Measurements from ENCODE around the gene GPR34. TPM values are rescaled to one million over a fixed set of nuclear protein-coding genes. Genes with fewer than 3 reads are reported as not detected.

GPR34 gene
- total RNA-seq, 4 donors from 2014 or later = 16.2 to 66.3 (median 55.6) TPM

DNA sequence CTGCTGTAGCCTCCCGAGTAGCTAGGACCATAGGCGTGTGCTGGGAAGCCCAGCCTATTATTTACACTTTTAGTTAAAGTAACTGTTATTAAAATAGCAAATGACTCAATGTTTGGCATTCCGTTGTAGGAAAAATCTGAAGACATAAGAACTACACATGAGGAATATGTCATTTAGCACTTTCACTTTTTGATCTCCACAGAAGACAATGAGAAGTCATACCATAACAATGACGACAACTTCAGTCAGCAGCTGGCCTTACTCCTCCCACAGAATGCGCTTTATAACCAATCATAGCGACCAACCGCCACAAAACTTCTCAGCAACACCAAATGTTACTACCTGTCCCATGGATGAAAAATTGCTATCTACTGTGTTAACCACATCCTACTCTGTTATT lies 6.7 kb downstream of the GPR34 start:
- TF ChIP-seq, protein P1, sequence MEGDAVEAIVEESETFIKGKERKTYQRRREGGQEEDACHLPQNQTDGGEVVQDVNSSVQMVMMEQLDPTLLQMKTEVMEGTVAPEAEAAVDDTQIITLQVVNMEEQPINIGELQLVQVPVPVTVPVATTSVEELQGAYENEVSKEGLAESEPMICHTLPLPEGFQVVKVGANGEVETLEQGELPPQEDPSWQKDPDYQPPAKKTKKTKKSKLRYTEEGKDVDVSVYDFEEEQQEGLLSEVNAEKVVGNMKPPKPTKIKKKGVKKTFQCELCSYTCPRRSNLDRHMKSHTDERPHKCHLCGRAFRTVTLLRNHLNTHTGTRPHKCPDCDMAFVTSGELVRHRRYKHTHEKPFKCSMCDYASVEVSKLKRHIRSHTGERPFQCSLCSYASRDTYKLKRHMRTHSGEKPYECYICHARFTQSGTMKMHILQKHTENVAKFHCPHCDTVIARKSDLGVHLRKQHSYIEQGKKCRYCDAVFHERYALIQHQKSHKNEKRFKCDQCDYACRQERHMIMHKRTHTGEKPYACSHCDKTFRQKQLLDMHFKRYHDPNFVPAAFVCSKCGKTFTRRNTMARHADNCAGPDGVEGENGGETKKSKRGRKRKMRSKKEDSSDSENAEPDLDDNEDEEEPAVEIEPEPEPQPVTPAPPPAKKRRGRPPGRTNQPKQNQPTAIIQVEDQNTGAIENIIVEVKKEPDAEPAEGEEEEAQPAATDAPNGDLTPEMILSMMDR (IDR thresholded peaks at IDR 0.05; ENCODE audit: low read depth) = no peak

DNA sequence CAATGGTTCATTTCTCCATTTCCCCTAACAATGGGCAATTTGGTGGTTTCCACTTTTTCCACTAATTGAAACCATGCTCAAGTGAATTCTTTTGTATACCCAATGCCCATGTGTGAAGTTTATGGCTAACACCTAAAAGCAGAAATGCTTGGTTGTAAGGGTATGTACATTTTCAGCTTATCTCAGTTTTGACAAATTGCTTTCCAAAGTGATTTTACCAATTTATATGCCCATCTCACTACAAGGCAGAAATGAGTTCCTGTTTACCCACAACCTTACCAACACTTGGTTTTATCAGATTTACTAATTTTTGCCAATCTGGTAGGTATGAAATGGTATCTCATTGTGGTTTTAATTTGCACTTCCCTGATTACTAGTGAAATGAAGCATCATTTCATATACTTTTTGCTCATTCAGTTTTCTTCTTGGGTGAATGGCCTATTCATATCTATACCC lies 14.8 kb downstream of the GPR34 start:
- TF ChIP-seq, protein P1 (IDR thresholded peaks at IDR 0.05; ENCODE audit: low read depth) = no peak

DNA sequence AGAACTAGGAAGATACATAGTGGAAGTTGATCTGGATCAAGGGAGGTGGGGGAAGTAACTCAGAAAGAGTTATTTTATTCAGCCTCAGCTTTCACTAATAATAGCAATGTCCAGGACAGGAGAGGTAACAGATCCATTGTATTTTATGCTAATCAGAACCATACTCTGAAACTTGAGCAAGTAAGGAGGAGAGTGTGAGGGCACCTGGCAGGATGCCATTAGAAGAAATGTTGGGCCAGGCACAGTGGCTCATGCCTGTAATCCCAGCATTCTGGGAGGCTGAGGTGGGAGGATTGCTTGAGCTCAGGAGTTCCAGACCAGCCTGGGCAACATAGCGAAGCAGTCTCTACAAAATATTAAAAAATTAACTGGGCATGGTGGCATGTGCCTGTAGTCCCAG lies 16.3 kb downstream of the GPR34 start:
- TF ChIP-seq, protein P1 (IDR thresholded peaks at IDR 0.05; ENCODE audit: low read depth) = no peak

DNA sequence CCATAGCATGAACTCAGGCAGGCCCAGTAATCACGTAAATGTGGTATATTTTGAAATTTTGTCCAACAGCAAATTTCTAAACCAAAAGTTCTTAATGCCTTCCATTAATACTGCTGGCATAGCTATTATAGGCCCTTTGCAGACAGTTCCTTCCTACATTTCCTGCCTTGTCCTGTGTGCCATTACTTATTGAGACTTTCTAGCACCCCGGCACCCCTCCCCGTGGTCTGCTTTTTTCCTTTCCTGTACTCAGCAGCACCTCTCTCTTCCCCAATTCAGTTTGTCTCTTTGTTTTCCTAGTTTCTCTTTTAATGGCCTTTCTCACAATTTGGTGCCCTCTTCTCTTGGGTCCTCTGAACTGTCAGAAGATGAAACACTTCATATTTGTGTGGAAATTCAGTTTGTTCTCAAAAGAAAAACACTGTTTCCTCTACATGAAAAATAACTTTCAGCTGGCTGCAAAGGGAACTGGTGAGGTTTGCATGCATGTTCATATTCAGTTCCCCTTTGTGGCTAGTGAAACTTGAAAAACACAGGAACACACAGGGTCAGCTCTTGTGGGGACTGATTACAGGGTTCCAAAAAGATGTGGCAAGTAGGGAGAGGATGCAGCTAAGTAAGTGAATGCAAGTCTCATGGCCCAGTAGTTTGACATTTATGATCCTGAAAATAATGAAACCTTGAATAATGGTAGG lies 17.1 kb downstream of the GPR34 start:
- TF ChIP-seq, protein P1 (IDR thresholded peaks at IDR 0.05; ENCODE audit: low read depth) = no peak

DNA sequence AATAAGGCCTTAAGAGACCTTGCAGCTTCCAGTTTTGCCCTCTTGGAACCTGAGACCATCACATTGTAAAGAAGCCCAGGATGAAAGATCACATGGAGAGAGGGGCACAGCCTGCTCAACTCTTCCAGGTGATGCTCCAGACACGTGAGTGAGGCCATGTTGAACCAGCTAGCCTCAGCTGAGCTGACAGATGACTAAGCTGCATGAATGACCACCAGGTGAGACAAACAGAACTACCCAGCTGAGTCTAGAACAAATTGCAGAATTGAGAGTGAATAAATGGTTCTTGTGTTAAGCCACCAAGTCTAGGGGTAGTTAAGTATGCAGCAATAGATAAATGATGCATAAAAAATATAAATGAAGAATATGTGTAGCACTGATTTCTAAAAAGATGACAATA lies 18.4 kb downstream of the GPR34 start:
- TF ChIP-seq, protein P1 (IDR thresholded peaks at IDR 0.05; ENCODE audit: low read depth) = no peak

DNA sequence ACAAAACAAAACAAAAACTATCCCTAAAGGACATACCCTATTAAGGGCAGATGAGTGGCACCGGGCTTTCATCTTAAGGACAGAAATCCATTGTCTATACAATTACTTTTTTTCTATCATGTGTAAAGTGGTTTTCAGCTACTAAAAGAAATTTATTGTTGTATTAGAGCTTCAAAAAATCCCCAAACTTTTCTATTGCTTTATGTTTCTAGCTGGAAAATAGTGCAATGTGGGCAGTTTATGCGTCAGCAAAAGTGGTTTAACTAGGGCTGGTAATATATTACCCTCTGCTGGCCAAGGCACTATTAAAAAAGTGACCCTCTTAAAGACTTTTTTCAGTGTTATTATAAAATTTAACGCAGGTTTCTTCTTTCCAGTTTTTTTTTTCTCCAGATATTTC lies 19.7 kb downstream of the GPR34 start:
- TF ChIP-seq, protein P1 (IDR thresholded peaks at IDR 0.05; ENCODE audit: low read depth) = no peak

DNA sequence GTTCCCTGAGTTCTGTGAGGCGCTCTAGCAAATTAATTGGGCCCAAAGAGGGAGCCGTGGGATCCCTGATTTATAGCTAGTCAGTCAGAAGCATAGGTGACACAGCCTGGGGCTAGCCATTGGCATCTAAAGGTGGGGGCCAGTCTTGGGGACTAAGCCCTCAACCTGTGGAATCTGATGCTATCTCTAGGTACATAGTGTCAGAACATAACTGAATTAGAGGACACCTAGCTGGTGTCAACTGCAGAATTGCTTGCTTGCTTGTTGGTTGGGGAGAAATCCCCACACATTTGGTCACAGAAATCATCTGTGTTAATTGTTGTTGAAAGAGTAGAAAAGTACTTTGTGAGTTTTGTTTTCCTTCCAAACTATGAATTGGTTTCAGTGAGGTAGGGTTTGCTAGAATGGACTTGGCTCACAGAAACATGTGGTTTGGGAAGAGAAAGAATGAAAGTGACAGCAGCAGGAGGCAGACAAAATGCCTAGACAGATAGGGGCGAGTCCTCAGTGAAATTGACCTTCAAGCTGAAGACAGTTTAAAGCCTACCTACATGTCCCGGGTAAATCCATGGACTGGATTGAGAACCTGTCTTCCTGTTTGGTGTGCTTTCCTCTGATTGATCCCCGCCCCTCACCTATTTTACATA lies 22.4 kb downstream of the GPR34 start:
- TF ChIP-seq, protein P1 (IDR thresholded peaks at IDR 0.05; ENCODE audit: low read depth) = no peak

Data from subcutaneous adipose tissue (tissue), 4 donors.